AG04450 (cell line): ENCODE results near the gene SMARCA2. TPM values are rescaled to one million over a fixed set of nuclear protein-coding genes. Genes with fewer than 3 reads are reported as not detected.
A peak's percentile ranks its signal among the peaks of the same experiment; 100 is the strongest.
"Not testable (repeated sequence)": the region's sequence is repeated elsewhere in the genome, so short reads cannot be mapped to it uniquely, and the experiment has no call there.

Source experiments
- CTCF ChIA-PET: fragments of 300-600, 350-600 bp; formaldehyde crosslinking; extraction: SDS; loops from one replicate; lab custom pipeline; 2022; ENCODE audit warnings: antibody characterized with exemption, inconsistent platforms; lab: Charles Lee
- POLR2A ChIA-PET: fragments of 350-600 bp; formaldehyde crosslinking; extraction: SDS; loops from one replicate; lab custom pipeline; 2021; ENCODE audit warnings: antibody characterized with exemption, inconsistent platforms; lab: Yijun Ruan, JAX
- DNase-seq: peaks from one replicate; pipeline ENCODE4 v3.0.0-alpha.2; 2011; ENCODE audit warnings: low read depth, low spot score
- H3K27ac ChIP-seq: one replicate; pipeline ENCODE4 v1.5.1; 2012; ENCODE audit warnings: low read depth, low read length, control low read depth
- H3K27me3 ChIP-seq: one replicate; pipeline ENCODE4 v1.6.0; 2012; ENCODE audit warnings: low read length; ENCODE audit not compliant: control insufficient read depth, insufficient read depth
- H3K4me3 ChIP-seq: 2 replicates; pipeline ENCODE4 v1.5.1; 2011; ENCODE audit warnings: mild to moderate bottlenecking, low read depth, low read length, control low read depth
- H3K9me3 ChIP-seq: 2 replicates; pipeline ENCODE4 v1.5.1; 2012; ENCODE audit warnings: low read length; ENCODE audit not compliant: control insufficient read depth, insufficient read depth
- polyA plus RNA-seq: library from polyadenylated mRNA; depleted of rRNA; stranded (reverse); fragments of >200 nt; gene quantifications from 2 replicates; pipeline ENCODE4 v1.2.3, GENCODE V29; 2011
- TF ChIP-seq, protein P1 (sequence below): IDR thresholded peaks from 2 replicates; pipeline ENCODE4 v1.5.1; 2011; ENCODE audit warnings: low read depth, low read length, control low read depth, inconsistent platforms

SMARCA2 gene
- polyA plus RNA-seq, 1 experiment: 51.2 TPM

DNA sequence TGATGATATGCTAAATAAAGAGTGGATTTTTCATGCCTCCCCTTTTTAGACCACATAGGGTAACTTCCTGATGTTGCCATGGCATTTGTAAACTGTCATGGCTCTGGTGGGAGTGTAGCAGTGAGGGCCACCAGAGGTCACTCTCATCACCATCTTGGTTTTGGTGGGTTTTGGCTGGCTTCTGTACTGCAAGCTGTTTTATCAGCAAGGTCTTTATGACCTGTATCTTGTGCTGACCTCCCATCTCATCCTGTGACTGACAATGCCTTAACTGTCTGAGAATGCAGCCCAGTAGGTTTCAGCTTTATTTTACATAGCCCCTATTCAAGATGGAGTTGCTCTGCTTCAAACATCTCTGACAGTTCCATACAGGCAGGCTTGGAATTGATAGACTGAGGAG is 131.6 kb downstream of the SMARCA2 start:
- H3K9me3 ChIP-seq, H3K4me3 ChIP-seq, H3K27ac ChIP-seq, DNase-seq, POLR2A ChIA-PET, H3K27me3 ChIP-seq: not testable (repeated sequence)
- TF ChIP-seq, protein P1, sequence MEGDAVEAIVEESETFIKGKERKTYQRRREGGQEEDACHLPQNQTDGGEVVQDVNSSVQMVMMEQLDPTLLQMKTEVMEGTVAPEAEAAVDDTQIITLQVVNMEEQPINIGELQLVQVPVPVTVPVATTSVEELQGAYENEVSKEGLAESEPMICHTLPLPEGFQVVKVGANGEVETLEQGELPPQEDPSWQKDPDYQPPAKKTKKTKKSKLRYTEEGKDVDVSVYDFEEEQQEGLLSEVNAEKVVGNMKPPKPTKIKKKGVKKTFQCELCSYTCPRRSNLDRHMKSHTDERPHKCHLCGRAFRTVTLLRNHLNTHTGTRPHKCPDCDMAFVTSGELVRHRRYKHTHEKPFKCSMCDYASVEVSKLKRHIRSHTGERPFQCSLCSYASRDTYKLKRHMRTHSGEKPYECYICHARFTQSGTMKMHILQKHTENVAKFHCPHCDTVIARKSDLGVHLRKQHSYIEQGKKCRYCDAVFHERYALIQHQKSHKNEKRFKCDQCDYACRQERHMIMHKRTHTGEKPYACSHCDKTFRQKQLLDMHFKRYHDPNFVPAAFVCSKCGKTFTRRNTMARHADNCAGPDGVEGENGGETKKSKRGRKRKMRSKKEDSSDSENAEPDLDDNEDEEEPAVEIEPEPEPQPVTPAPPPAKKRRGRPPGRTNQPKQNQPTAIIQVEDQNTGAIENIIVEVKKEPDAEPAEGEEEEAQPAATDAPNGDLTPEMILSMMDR: peak; percentile 15; the same call in 1 of the 2 replicates
- CTCF ChIA-PET: interaction anchor here (0.6 to 1.1 kb wide), 5 partner anchors 13 to 997 kb away, joined by 3 to 4 read pairs (median 4); no protein-coding TSS in a partner anchor

DNA sequence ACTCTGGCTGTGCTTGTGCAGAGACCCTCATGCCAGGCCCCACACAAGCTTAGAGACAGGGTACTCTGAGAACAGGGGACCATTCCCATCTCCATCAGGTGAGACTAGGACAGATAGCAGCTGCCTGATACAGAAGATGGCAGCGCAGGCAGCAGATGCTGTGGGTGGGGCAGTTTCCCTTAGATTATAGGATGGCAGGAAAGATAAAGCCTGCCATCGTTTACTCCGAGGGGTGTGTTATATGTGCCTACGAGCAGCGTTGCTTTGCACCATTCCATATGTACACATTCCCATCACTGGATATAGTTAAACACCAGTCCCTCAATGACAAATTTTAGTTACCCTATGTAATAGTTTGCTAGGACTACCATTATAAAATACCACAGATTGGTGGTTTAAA is 135.2 kb downstream of the SMARCA2 start:
- CTCF ChIA-PET: no interaction called here
- no peaks in the 10 kb centered on the region for H3K9me3 ChIP-seq
- no peak overlapping the region for H3K4me3 ChIP-seq
- TF ChIP-seq, protein P1: no peak
- POLR2A ChIA-PET: no interaction called here
- no peak for DNase-seq
- H3K27ac ChIP-seq: no peak overlapping the region
- no peaks in the 10 kb centered on the region for H3K27me3 ChIP-seq

DNA sequence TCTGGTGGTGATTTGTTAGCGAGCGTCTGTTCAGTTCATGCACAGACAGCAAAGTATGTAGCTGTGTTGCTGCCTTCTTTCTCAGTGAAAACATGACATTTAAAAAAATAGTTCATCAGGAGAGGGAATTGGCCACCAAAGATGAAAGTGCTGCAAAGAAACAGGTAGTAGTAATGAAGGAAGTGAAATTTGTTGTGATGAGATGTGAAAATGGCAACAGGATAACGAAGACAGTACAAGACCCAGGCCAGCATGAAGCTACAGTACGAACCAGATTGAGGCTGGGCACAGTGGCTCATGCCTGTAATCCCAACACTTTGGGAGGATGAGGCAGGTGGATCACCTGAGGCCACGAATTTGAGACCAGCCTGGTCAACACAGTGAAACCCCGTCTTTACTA is 136.0 kb downstream of the SMARCA2 start:
- no peaks in the 10 kb centered on the region for H3K27me3 ChIP-seq
- POLR2A ChIA-PET: no interaction called here
- no peak overlapping the region for H3K27ac ChIP-seq
- no peak for DNase-seq
- CTCF ChIA-PET: no interaction called here
- TF ChIP-seq, protein P1: no peak
- H3K4me3 ChIP-seq: no peak overlapping the region
- no peaks in the 10 kb centered on the region for H3K9me3 ChIP-seq

DNA sequence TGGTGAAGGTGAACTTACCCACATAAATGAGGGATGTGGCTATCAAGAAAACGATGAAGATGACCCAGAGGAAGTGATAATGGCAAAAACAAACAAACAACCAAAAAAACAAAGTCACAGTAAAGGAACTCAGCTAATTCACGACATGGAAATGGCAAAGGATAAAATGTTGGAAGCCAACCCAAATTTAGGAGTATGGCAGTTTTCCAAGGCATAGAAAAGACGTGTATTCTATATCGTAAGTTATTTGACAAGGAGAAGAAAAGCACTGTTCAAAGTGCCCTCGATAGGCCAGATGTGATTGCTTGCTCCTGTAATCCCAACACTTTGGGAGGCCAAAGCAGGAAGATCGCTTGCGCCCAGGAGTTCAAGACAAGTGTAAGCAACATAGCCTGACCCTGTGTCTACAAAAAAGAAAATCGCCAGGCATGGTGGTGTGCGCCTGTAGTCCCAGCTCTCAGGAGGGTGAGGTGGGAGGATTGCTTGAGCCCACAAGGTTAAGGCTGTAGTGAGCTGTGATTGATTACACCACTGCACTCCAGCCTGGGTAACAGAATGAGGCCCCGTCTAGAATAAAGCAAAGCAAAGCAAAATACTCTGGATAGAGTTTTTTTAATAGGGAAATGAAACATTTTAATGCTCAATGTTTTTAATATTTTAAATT is 138.0 kb downstream of the SMARCA2 start:
- TF ChIP-seq, protein P1: no peak
- no peak for DNase-seq
- ChIA-PET POLR2A (no interaction called here), CTCF (no interaction called here)
- Histone ChIP-seq H3K27ac (no peak overlapping the region), H3K4me3 (no peak overlapping the region), H3K27me3 (no peaks in the 10 kb centered on the region), H3K9me3 (no peaks in the 10 kb centered on the region)

DNA sequence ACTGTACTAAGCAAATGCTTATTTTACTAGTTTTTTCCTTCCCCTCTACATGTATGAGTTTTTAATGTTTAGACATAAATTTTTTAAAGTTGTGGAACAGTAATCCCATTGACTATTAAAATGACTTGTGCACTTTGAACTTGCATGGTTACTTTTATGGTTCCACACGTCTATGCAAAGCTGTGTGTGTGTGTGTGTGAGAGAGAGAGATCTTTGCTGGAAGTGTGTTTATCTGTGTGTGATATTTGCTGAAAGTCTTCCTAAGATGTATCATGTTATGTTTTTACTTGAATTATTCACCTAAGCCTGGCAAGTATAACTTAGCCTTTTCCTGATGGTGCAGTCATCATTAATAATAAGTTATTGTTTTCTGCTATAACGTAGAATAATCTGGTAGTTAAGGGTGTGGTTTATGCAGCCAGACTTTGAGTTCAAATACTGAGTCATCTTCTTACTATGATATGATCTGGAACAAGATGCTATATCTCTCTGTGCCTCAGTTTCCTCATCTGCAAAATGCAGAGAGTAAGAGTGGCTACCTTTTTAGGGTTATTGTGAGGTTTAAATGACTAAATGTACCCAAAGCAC is 138.6 kb downstream of the SMARCA2 start:
- ChIA-PET POLR2A (no interaction called here), CTCF (no interaction called here)
- Histone ChIP-seq H3K27ac (no peak overlapping the region), H3K27me3 (no peaks in the 10 kb centered on the region), H3K4me3 (no peak overlapping the region), H3K9me3 (no peaks in the 10 kb centered on the region)
- DNase-seq: no peak
- TF ChIP-seq, protein P1: no peak
